ENCODE results near the gene SYT2.
"Not testable (repeated sequence)": the region's sequence is repeated elsewhere in the genome, so short reads cannot be mapped to it uniquely, and the experiment has no call there.

DNA sequence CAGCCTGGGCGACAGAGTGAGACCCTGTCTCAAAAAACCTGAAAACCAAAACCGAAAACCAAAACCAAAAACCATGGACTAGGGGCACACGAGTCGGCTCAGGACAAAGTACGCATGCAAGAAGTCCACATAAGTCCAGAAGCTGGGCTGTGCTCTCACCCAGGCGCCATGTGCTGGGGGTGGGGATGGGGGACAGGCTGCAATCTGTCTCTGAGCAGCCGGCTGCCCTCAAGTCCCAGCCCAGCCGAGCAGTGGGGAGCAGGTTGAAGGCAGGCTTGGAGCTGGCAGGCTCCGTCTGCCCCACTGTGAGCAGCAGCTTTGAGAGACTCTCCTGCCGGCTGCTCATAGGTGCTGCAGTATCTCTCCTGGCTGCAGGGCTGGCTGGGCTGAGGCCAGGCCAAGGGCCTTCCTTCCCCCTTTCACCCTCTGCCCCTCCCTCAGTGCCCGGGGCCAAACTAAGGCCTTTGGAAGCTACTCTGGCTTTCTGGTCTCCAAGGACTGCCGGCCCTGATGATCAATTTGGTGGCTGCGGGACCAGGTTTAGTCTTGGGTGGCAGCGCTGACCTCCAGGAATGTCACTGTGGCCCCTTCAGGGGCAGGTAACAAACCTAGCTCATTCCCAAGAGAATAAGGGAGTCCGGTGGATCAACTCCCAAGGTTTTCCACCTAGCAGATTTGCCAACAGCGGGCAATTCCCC is 72.8 kb downstream of the SYT2 start:
- not testable (repeated sequence) for TF ChIP-seq ZNF274 (IDR thresholded peaks at IDR 0.05; ENCODE audit: low read depth, low read length); POLR2A (IDR thresholded peaks at IDR 0.05; ENCODE audit: borderline replicate concordance, extremely low read depth, insufficient read depth, insufficient read length); ELF1 (IDR thresholded peaks at IDR 0.05; ENCODE audit: borderline replicate concordance, low read depth); SIN3A (IDR thresholded peaks at IDR 0.05; ENCODE audit: low read depth); EZH2 (IDR thresholded peaks at IDR 0.05); EGR1 (IDR thresholded peaks at IDR 0.05; ENCODE audit: low read depth); SP1 (IDR thresholded peaks at IDR 0.05; ENCODE audit: low read depth); ZBTB33 (IDR thresholded peaks at IDR 0.05; ENCODE audit: extremely low read depth, insufficient replicate concordance, low read length); POLR2AphosphoS5 (IDR thresholded peaks at IDR 0.05; ENCODE audit: low read depth, low read length)
- TF ChIP-seq, protein P1, sequence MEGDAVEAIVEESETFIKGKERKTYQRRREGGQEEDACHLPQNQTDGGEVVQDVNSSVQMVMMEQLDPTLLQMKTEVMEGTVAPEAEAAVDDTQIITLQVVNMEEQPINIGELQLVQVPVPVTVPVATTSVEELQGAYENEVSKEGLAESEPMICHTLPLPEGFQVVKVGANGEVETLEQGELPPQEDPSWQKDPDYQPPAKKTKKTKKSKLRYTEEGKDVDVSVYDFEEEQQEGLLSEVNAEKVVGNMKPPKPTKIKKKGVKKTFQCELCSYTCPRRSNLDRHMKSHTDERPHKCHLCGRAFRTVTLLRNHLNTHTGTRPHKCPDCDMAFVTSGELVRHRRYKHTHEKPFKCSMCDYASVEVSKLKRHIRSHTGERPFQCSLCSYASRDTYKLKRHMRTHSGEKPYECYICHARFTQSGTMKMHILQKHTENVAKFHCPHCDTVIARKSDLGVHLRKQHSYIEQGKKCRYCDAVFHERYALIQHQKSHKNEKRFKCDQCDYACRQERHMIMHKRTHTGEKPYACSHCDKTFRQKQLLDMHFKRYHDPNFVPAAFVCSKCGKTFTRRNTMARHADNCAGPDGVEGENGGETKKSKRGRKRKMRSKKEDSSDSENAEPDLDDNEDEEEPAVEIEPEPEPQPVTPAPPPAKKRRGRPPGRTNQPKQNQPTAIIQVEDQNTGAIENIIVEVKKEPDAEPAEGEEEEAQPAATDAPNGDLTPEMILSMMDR (IDR thresholded peaks at IDR 0.05 in 2 of 3, conservative IDR thresholded peaks at IDR 0.05 in 1 of 3; ENCODE audit: borderline replicate concordance in 1 of 3, insufficient read depth in 1 of 3, low read depth in 2 of 3, low read length in 2 of 3), result not testable (repeated sequence)
- TF ChIP-seq, protein P2, sequence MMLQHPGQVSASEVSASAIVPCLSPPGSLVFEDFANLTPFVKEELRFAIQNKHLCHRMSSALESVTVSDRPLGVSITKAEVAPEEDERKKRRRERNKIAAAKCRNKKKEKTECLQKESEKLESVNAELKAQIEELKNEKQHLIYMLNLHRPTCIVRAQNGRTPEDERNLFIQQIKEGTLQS (IDR thresholded peaks at IDR 0.05), result not testable (repeated sequence)
